Measurements from ENCODE around the gene ARFIP1. TPM values are rescaled to one million over a fixed set of nuclear protein-coding genes. Genes with fewer than 3 reads are reported as not detected.

The ARFIP1 gene
- total RNA-seq, 1 donor from 2014 or later: 37.2 TPM

DNA sequence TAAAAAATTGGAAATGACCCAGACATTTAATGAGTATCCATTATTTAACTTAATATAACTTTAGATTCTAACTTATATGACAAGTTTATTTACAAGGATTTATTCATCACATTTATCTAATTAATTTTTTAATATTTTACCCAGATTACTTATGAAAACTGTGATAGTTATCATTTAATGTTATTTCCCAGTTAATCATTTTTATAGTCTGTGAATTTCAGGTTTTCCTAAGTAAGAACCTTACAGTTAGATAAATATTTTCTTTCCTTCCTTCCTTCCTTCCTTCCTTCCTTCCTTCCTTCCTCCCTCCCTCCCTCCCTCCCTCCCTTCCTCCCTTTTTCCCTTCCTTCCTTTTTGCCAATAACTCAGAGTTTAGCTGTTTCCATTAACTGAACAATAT is 141.5 kb downstream of the ARFIP1 start:
- TF ChIP-seq, protein P1, sequence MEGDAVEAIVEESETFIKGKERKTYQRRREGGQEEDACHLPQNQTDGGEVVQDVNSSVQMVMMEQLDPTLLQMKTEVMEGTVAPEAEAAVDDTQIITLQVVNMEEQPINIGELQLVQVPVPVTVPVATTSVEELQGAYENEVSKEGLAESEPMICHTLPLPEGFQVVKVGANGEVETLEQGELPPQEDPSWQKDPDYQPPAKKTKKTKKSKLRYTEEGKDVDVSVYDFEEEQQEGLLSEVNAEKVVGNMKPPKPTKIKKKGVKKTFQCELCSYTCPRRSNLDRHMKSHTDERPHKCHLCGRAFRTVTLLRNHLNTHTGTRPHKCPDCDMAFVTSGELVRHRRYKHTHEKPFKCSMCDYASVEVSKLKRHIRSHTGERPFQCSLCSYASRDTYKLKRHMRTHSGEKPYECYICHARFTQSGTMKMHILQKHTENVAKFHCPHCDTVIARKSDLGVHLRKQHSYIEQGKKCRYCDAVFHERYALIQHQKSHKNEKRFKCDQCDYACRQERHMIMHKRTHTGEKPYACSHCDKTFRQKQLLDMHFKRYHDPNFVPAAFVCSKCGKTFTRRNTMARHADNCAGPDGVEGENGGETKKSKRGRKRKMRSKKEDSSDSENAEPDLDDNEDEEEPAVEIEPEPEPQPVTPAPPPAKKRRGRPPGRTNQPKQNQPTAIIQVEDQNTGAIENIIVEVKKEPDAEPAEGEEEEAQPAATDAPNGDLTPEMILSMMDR (IDR thresholded peaks at IDR 0.05): no peak
- Histone ChIP-seq H3K36me3 (no peaks in the 10 kb centered on the region), H3K27me3 (ENCODE audit: low read depth) (no peaks in the 10 kb centered on the region), H3K4me3 (no peak overlapping the region), H3K9me3 (peaks cover 3% of the 10 kb centered on the region), H3K4me1 (no peaks in the 10 kb centered on the region), H3K27ac (no peak overlapping the region)
- no peak for DNase-seq
- no peak for ATAC-seq
- intact Hi-C loops (cut with DNase I): no loop called here

DNA sequence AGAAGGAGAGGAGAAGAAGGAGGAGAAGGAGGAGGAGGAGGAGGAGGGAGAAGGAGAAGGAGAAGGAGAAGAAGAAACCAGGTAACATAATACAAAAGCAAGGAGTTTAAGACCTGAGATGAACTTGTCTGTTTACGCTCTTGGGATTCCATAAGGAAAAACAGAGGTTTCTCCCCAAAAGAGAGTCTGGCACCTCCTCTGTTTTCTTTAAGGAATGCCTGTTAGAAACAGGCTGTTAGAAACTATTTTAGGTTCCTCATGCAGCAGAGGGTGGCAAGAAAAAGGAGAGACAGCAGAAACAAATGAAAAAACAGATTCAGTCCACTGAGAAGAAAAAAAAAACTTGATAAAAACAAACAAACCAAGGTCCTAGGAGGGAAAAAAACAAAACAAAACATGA is 146.1 kb downstream of the ARFIP1 start:
- Histone ChIP-seq H3K27ac (no peak overlapping the region), H3K36me3 (no peaks in the 10 kb centered on the region)
- intact Hi-C loops (cut with DNase I): no loop called here

DNA sequence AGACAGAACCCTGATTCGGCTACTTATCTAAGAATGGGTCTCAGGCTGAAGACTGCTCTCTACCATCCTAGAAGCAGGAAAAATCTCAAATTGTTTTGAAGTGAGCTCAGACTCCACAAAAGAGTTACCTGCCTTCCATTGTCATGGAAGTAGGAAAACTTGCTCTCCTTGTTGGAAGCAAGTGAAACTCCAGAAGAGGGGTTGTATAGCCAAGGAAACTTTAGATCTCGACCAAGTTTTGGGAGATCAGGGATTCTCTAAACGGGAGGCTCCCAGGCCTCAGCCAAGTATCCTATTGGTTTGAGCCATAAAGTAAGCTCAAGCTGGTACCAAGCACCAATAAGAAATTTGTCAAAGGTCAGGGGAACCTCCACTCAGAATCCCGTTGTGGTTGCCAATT is 147.2 kb downstream of the ARFIP1 start:
- H3K4me1 ChIP-seq: no peaks in the 10 kb centered on the region
- no peak overlapping the region for H3K27ac ChIP-seq
- H3K9me3 ChIP-seq: no peaks in the 10 kb centered on the region
- no peak for ATAC-seq
- H3K4me3 ChIP-seq: no peak overlapping the region
- intact Hi-C loops (cut with DNase I): no loop called here
- TF ChIP-seq, protein P1 (IDR thresholded peaks at IDR 0.05): no peak
- no peaks in the 10 kb centered on the region for H3K27me3 ChIP-seq (ENCODE audit: low read depth)
- H3K36me3 ChIP-seq: no peaks in the 10 kb centered on the region
- DNase-seq: no peak

More for the DNA sequence above, 146.1 kb downstream of the ARFIP1 start:
- DNase-seq: no peak
- H3K27me3 ChIP-seq (ENCODE audit: low read depth): no peaks in the 10 kb centered on the region
- H3K4me3 ChIP-seq: no peak overlapping the region
- TF ChIP-seq, protein P1 (IDR thresholded peaks at IDR 0.05): no peak
- no peak for ATAC-seq
- no peaks in the 10 kb centered on the region for H3K9me3 ChIP-seq
- no peaks in the 10 kb centered on the region for H3K4me1 ChIP-seq

DNA sequence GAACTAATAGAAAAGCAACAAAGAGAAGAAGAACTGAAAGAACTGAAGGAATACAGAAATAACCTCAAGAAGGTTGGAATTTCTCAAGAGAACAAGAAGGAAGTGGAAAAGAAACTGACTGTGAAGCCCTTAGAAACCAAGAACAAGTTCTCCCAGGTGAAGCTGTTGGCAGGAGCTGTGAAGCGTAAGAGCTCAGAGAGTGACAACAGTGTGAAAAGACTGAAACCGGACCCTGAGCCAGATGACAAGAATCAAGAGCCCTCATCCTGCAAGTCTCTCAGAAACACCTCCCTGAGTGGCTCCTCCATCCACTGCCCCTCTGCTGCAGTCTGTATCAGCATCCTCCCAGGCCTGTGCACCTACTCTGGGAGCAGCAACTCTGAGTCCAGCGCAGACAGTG is 148.0 kb downstream of the ARFIP1 start:
- Histone ChIP-seq H3K4me1 (no peaks in the 10 kb centered on the region), H3K27me3 (ENCODE audit: low read depth) (no peaks in the 10 kb centered on the region), H3K9me3 (no peaks in the 10 kb centered on the region), H3K4me3 (no peak overlapping the region), H3K36me3 (no peaks in the 10 kb centered on the region), H3K27ac (no peak overlapping the region)
- peak; percentile 45 to 48 for ATAC-seq
- no peak for DNase-seq
- intact Hi-C loops (cut with DNase I): no loop called here
- TF ChIP-seq, protein P1 (IDR thresholded peaks at IDR 0.05): no peak

DNA sequence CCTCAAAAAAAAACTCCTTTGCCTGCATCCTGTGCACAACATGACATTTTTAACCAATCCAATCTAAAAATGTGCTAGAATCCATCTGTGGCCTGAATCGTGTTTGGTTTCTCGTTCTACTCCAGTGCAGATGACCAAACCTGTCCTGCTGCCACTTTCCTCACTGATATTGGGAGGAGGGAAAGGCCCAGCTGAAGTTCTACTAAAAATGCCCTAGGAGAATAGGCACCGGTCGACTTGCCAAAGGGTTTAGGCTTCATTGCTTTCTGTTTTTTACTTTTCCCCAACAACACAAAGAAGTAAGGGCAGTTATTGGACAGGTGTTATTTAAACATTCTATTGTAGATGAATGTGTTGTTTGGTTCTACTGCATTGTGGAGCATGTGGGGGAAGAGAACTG is 148.5 kb downstream of the ARFIP1 start:
- no peaks in the 10 kb centered on the region for H3K4me1 ChIP-seq

More for the DNA sequence above, 148.5 kb downstream of the ARFIP1 start:
- no peak overlapping the region for H3K27ac ChIP-seq
- H3K27me3 ChIP-seq (ENCODE audit: low read depth): no peaks in the 10 kb centered on the region
- H3K9me3 ChIP-seq: no peaks in the 10 kb centered on the region
- TF ChIP-seq, protein P1 (IDR thresholded peaks at IDR 0.05): no peak
- no peak for ATAC-seq
- no peak overlapping the region for H3K4me3 ChIP-seq
- intact Hi-C loops (cut with DNase I): no loop called here
- no peaks in the 10 kb centered on the region for H3K36me3 ChIP-seq
- DNase-seq: no peak

Measured in lower lobe of right lung (tissue), 2 donors.